HG03439 (cell line): Measurements from ENCODE around the gene KDM4B.
"Not testable (repeated sequence)": the region's sequence is repeated elsewhere in the genome, so short reads cannot be mapped to it uniquely, and the experiment has no call there.

ENCODE experiments used
- ATAC-seq: cut with Tn5 transposase; IDR thresholded peaks from one replicate; pipeline ENCODE4 v1.9.1; 2021; ENCODE audit warnings: mild to moderate bottlenecking, moderate library complexity; ENCODE audit not compliant: unreplicated experiment

KDM4B gene

GRCh38 chr19:4967738-4968461 lies 1.0 kb upstream of the KDM4B start:
- no peak for ATAC-seq

DNA sequence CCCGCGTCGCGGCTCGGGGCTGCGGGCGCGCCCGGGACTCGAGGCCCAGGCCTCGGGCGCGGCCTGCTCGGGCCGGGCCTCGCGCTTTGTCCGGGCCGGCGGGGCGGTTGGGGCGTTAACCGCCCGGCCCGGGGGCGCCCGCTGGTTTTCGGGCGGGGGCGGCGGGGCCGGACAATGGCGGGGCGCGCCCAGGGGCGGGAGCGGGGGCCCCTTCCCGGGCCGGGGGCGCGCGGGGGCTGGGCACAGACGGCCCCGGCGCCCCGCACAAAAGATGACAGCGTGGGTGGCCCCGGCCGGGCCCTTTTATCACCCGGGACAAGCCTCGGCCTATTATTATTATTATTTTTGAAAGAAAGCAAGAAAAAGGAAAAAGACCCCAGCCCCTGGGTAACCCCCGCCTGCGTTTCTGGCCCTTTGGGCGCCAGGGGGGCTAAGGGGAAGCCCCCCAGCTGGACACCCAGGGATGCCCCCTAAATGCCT lies 419 bp downstream of the KDM4B start:
- ATAC-seq, result no peak

DNA sequence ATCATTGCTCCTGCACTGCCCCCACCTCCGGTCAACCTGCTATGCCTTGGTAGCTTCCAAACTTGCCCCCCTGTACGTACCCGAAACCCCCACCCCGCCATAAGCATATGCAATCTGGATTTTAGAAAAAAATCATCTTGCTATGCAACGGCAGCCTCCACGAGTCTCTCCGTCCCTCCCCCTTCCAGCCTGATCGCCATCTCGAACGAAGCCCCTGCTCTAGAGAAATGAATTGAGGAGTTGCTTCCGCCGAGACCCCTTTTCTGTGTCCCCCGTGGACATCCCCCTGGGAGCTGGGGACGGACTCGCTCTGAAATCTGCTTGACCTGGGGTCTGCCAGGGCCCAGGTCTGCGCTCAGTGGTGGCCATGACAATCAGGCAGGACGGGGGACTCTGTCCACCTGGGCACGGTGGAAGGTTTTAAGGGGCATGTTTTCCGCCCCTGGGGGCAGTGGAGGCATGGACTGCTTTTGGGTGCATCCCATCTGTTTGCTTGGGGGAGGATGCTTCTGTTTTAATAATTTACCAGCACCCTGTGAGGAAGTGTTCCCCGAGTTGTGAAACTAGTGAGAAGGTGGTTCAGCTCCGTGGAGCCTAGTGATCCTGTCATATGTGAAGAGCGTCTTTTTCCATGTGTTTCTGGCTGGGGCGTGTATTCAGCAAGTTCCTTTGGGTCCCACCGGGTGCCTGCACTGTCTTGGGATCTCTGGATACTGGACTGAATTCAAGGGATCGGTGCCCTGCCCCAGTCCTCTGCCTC lies 1.0 kb downstream of the KDM4B start:
- no peak for ATAC-seq

GRCh38 chr19:4970558-4971423 lies 1.9 kb downstream of the KDM4B start:
- no peak for ATAC-seq

GRCh38 chr19:4971424-4971793 lies 2.5 kb downstream of the KDM4B start:
- ATAC-seq, result no peak

DNA sequence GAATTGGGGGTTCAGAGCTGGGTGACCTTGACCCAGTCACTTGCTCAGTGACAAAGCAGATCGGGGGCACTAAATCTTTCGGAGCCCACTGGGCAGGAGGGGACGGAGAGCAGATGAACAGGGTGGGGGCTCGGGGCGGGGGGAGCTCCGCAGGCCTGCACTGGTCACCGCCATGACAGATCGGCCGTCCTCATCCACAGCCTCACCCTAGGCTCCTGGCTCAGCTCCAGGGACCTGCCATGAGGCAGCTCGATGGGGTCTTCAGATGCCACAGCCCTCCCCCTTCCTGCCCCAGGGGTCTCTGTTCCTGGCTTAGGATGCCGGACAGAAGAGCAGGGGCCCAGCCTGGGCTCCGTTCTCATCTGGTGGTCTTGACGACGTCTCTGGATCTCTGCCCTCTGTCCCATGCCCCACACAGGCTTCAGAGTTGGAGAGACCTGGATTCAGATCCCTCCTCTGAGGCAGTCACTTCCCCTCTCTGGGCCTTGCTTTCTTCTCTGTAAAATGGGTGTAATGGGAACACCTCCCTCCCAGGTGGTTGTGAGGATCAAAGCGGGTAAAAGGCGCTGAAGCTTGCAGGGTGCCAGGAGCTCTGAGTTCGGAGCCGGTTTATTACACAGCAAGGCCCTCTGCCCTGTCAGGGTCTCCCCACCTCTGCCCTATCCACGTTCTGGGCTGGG lies 3.0 kb downstream of the KDM4B start:
- no peak for ATAC-seq

DNA sequence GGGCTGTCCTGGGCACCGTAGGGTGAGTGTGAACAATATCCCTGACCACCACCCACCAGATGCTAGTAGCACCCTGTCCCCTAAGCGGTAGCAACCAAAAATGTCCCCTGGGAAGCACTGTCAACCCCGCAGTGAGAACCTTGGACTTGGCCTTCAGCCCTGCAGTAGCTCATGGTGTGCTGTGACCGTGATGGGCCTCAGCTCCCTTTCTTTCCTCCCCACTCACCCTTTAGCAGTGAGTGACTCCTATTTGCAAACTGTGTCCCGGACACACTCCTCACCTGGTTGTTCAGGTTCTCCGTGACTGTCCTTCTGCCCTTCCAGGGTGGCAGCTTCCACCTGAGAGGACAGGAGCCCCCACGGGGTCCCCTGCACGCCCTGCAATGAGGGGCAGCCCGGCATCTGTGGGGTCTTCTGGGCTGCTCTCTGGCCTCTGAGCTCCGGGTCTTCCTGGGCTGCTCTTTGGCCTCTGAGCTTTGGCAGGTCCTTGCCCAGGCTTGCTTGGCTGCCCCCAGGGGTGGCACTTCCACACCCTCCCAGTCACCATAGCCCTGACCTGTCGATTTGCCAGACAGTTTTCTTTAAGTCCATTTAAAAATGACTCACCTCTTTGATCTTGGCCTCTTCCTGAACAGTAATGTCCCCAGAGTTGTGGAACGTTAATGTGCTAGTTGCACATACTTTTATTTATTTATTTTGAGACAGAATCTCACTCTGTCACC lies 3.8 kb downstream of the KDM4B start:
- no peak for ATAC-seq

GRCh38 chr19:4974880-4975469 lies 6.1 kb downstream of the KDM4B start:
- ATAC-seq, result no peak

DNA sequence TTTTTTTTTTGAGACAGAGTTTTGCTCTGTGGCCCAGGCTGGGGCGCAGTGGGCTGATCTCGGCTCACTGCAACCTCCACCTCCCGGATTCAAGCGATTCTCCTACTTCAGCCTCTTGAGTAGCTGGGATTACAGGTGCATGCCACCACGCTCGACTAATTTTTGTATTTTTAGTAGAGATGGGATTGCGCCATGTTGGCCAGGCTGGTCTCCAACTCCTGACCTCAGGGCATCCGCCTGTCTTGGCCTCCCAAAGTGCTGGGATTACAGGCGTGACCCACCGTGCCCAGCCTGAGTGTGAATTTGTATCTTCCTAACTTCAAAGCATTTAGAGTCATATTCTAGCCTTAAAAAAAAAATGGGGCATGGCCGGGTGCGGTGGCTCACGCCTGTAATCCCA lies 6.7 kb downstream of the KDM4B start:
- ATAC-seq, result not testable (repeated sequence)

GRCh38 chr19:4976401-4977298 lies 7.7 kb downstream of the KDM4B start:
- ATAC-seq, result no peak

- ATAC-seq, result no peak
These were observed 8.6 kb downstream of the KDM4B start for GRCh38 chr19:4977299-4978174.

DNA sequence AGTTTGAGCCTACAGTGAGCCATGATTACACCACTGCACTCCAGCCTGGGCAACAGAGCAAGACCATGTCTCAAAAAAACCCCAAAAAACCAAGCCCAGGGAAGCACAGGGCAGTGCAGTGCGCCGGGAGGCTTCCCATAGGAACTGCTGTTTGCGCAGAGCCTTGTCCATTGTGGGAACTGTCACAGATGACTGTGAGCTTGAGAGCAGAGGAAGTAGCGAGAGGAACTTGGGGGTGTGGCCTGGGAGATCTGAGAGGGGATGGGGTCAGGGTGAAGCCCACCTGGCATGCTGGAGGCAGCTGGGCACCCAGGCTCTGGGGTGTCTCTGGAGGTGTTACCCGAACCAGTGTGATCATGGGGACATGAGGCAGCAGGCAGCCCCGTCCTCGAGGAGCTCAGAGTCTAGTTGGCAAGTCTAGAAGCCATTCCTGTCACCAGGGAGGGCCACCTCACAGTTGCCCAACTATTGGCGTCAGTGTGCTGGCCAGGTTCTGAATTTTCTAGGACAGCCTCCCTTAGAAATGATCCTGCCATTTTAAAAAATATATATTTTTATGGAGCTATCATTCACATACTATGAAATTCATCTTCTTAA lies 10.4 kb downstream of the KDM4B start:
- no peak for ATAC-seq

- no peak for ATAC-seq
These were observed 11.2 kb downstream of the KDM4B start for GRCh38 chr19:4980067-4980466.

DNA sequence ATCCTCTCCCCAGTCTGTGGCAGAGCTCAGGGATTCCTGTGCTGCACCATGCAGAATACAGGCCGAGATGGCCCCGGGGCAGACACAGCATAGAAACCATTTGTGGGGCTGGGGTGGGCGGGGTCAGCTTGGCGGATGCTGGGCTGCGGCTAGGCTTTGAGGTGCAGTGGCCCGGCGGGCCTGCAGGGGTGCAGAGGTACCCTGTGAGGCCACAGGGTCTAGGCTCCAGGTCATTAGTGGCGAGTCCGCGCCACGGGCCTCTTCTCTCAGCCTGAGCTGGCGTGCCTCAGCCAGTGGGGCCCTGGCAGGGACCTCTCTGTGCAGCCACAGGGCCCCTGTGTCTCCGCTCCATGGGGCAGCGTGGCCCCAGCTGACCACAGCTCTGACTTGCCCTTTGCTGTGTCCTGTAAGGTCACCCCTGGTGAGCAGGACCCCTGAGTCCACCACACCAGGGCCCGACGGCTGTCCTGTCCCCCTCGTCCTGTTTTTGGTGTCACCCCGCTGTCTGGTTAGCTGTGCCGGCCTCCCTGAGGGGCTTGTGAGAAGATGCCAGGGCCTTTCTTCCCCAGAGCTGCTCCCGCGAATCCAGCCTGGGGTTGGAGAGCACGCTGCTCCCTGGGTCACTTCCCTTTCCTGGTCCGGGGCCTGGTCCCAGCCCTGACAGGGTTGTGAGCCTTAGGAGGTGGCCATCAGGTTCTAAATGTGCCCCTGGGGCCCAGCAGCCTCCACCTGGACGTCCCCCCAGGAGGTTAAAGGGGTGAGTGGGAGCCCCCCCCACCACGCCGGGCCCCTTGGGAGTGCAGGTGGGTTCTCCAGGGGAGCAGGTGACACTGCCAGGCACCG lies 12.1 kb downstream of the KDM4B start:
- no peak for ATAC-seq

DNA sequence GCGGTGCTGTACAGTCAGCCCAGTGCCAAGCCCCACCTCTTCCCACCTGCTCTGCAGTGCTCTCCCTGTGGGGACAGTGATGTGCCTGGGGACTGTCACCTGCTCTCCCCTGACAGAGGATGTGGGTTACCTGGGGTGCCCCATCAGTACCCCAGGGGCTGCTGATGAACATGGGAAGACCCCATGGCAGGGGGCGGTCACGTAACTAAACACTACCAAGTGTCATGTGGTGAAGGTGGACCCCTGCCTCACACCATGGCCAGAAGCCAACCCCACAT lies 12.7 kb downstream of the KDM4B start:
- no peak for ATAC-seq

DNA sequence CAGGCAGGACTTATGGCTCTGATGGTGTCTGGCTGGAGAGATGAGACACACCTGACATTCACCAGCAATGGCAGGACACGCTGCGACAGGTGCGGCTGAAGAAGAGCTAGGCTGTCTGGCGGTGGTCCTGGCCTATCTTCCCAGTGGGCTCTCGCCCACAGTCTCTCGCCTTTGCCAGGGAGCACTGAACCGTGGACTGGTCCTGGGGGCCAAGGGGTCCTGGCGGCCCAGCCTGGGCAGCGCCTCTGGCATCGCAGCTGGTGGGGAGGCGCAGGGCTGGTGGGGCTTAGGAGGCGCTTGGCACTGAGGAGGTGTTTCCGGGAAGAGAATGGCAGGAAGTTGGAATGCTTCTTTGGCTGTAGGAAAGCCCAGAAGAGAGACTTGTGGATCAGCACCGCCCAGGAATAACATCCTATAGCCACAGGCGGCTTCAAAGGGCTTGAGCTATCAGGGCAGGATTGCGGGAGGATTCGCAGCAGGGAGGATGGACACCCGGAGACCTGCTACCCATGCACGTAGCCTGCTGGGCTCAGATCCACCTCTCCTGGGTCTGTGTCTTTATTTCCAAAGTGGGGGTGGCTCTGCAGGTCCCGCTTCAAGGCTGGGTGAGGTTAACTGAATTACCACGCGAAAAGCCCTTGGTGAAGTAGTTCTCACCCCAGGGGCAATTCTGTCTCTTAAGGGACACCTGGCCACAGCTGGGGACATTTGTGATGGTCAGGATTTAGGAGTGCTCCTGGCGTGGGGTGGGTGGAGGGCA lies 14.6 kb downstream of the KDM4B start:
- no peak for ATAC-seq
